ENCODE data around the gene RNASEH2B.

RNASEH2B gene, protein sequence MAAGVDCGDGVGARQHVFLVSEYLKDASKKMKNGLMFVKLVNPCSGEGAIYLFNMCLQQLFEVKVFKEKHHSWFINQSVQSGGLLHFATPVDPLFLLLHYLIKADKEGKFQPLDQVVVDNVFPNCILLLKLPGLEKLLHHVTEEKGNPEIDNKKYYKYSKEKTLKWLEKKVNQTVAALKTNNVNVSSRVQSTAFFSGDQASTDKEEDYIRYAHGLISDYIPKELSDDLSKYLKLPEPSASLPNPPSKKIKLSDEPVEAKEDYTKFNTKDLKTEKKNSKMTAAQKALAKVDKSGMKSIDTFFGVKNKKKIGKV

DNA sequence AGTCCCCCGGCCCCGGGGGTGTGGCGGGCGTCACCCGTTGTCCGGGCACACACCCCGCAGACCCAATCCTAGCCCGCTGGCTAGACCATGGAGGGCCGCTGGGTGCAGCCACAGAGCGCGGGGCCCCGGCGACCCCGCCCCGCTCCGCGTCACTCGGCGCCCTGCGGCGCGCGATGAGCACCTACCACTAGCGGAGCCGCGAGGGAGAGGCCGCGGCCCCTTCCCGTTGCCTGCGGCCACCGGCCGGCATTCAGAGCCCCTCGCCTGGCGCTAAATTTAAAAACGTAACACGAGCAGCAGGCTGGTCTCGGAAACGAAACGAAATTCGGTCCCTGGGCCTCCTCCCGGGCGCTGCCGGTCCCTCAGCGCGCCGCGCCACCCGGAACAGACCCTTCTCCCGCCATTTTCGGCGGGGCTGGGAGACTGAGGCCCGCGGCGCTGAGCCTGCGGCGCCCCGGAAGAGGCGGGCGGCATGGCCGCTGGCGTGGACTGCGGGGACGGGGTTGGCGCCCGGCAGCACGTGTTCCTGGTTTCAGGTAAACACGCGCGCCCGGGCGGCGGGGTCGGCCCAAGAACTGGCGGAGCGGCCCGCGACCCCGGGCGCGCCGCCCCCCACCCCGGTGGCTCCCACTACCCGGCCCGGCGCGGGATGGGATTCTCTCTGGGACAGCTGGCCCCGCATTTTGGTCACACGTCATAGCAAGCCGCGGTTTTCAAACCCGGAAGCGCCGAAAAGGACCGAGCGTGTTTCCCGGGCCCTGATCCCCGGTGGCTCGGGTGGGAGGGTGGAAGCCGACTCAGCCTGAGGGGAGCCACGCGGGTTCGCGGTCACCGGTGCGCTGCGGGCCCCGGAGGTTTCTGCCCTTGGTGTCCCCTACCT, at the start of gene RNASEH2B:
TSS of gene RNASEH2B (plus strand) at position 187 of the 880 bp plus-strand sequence. CDS start at position 473, 286 bp downstream.
- peak in 1 of 2 donors; percentile 47 for DNase-seq (ENCODE audit: low read depth in 2 of 2)

DNA sequence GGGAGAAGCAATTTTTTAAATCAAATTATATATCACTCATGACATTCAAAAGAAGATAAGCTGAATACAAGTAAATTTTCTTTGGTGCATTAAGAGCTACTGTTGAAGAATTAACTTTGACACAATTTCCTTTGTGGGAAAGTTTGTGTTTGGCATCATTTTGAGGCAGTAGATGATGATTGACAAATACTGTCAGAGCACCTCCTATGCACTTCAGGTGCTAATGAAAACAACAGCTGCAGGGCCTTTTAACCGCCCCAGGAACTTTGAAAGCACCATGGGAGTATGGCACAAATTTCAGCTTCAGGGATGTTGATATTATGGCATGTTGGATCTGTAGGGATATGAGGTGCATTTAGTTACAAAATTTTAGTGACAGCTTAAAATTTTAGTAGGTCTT, 45.1 kb upstream of the RNASEH2B start:
- no peak for DNase-seq (ENCODE audit: low read depth in 2 of 2)

- no peak for DNase-seq (ENCODE audit: low read depth in 2 of 2)
Observed at GRCh38 chr13:50866817-50867636, 42.6 kb upstream of the RNASEH2B start.

DNA sequence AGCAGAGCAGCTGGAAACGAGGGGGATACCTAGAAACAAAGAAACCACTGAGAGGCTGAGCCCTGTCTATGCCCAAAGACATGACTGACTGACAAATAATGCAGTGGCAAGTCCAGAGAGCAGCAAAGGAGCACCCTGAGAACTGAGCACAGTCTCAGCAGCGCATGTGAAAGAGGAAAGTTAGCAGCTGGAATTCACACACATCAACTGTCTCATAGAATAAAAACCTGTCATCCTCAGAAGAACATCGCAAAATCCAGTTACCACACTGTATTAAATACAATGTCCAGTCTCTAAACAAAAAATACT, 42.0 kb upstream of the RNASEH2B start:
- DNase-seq (ENCODE audit: low read depth in 2 of 2) = no peak

DNA sequence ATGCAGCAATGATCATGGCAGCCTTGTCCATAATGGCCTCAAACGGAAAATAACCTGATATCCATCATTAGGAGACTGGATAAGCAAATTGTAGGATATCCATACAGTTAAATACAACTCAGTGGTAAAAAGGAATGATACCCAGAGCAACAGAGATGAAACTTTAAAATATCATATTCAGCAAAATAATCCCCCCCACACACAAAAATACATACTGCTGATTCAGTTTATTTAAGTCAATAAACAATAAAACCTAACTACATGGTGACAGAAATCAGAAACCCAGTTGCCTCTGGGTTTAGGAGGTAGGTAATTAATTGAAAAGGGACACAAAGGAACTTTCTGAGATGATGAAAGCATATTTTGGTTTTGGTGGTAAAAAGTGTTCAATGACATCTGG, 38.2 kb upstream of the RNASEH2B start:
- DNase-seq (ENCODE audit: low read depth in 2 of 2) = no peak

DNA sequence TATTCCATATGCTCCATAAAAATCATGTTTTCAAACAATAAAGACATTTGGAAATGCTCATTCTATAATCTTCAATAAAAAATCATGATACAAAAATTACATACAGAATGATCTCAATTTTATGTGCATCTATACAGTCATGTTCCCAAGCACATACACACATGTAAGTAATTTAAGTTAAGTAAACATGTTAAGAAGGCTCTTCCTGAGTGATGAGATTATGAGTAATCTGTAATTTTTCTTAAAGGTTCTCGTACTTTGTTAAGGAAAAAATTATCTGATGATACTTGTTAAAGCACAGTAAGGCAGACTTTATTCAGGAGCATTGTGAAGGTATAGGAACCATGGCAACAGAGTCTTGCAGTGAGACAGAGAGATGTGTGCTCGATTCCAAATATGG, 36.1 kb upstream of the RNASEH2B start:
- no peak for DNase-seq (ENCODE audit: low read depth in 2 of 2)

DNA sequence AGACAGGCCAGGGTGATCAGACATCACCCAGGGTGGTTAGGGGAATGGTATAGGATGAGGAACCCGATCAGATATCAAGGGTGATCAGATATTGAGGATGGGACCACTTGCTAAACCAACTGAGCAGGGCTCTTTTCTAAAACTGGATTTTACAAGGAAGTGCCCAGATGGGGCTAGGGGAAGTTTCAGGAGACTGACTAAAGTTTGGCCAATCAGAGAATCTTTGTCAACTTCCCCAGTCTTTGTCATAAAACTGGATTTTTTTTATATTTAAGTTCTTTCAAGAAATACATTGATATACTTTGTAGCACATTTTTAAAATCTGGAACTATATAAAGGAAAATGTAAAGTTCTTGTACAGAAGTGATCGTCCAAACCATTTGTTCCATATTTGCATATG, 35.6 kb upstream of the RNASEH2B start:
- DNase-seq (ENCODE audit: low read depth in 2 of 2) = no peak

DNA sequence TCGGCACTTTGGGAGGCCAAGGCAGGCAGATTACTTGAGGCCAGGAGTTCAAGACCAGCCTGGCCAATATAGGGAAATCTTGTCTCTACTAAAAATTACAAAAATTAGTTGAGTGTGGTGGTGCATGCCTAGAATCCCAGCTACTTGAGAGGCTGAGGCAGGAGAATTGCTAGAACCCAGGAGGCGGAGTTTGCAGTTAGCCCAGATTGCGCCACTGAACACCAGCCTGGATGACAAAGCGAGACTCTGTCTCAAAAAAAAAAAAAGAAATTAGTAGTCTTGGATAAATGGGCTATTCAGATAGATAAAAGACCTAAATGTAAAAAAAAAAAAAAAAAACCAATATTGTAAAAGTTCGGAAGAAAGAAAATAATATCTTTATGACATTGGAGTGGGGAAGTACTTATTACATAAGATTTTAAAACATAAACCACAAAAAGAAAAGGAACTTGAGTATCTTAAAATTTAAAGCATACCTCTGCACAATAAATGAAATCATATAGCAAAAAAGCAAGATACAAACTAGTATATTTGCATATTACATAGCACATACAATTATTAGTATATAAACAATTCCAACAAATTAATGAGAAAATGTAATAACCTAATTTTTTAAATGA, 26.7 kb upstream of the RNASEH2B start:
- no peak for DNase-seq (ENCODE audit: low read depth in 2 of 2)

GRCh38 chr13:50883728-50884127, 25.9 kb upstream of the RNASEH2B start:
- DNase-seq (ENCODE audit: low read depth in 2 of 2) = no peak

- no peak for DNase-seq (ENCODE audit: low read depth in 2 of 2)
Observed at GRCh38 chr13:50884265-50884664, 25.3 kb upstream of the RNASEH2B start.

GRCh38 chr13:50887151-50887550, 22.4 kb upstream of the RNASEH2B start:
- DNase-seq (ENCODE audit: low read depth in 2 of 2) = no peak

DNA sequence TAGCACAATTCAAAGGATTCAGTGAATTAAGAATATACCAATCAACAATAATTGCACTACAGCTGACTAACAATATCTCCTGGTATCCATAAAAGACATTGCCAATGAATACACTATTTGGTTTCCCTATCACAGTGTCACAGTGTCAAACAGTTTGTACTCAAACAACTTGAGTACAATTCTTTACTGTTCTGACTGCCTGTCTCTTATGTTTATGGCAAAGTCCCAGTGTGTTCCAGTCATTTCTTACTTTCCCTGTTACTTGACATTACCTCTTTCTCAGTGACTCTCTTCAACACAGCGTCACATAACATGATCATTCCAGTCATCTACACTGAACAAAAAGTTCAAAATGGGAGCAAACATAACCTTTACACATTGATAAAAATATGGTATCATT, 21.2 kb upstream of the RNASEH2B start:
- no peak for DNase-seq (ENCODE audit: low read depth in 2 of 2)

- no peak for DNase-seq (ENCODE audit: low read depth in 2 of 2)
Observed at GRCh38 chr13:50889317-50889716, 20.3 kb upstream of the RNASEH2B start.

DNA sequence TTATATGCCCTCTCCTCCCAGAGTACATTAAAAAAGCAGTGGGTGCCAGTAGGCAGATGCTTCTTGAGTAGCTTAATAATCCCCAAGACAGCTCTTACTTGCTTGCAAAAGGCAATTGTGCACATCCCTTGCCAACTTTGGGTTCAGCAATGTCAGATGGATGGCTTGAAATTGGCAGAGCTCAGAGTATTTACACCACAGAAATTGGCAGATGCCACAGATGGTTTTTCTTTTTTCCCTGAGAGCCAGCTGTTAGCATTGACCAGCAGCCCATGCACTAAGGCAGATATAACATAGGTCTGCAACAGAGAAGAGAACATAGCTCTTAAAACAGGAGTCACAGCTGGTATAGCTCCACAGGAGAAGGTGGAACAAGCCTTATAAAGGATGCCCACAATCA, 18.4 kb upstream of the RNASEH2B start:
- no peak for DNase-seq (ENCODE audit: low read depth in 2 of 2)

GRCh38 chr13:50892210-50892944, 17.2 kb upstream of the RNASEH2B start:
- DNase-seq (ENCODE audit: low read depth in 2 of 2) = no peak

DNA sequence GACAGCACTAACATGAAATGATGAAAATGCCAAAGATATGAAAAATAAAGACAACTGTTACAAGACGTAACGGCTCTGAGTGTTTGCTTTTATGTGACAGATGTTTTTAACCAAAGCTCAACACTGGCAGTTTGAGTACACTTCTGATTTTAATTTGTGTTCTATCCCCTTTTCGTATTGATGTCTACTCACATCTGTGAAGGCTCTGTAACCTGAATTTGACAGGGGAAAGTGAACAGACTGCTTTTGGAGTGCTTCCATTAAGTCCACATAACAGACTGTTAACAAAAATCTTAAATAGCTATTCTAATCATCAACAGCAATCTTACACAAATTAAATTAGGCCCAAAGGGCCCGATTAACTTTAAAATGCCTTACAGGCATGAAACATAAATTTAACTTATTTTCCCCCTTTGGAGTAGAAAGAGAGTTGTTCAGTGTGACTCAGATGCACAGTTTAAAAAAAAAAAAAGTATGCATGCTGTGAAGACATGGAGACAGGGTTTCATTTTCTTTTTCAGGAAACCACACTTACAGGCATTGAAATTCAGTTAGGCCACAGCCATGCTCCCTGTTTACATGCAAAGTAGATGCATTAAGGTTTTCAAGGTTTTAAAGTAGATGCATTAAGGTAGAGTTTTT, 16.3 kb upstream of the RNASEH2B start:
- DNase-seq (ENCODE audit: low read depth in 2 of 2) = no peak

DNA sequence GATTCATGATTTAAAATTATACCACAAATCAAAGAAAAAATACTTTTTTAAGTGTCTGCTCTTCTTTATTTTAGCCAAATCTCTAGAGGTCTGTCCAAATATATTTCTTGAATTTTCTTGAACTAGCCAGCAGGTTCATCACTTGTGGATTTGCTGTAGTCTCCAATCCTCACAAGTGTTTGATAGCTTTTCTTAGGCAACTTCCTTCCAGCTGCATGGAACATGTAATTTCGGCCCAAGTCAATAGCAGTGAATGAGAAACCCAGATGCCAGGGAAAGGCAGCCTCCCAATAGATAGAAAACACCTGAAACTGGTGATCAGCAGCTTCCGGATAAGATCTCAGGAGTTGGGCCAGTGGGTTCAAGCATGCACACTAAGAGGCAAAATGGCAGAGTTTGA, 15.6 kb upstream of the RNASEH2B start:
- no peak for DNase-seq (ENCODE audit: low read depth in 2 of 2)

DNA sequence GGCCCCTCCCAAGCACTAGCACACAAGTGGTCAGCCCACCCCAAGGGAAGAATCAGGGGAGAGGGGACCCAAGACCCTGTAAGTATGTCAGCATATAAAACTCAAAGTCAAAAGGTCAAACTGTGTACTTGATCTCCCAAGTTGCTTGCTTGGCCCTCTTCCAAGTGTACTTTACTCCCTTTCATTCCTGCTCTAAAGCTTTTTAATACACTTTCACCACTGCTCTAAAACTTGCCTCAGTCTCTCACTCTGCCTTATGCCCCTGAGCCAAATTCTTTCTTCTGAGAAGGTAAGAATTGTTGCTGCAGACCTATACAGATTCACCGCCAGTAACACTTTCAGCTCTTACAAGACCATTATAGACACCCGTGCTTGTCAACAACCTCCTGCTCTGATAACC, 15.1 kb upstream of the RNASEH2B start:
- no peak for DNase-seq (ENCODE audit: low read depth in 2 of 2)

DNA sequence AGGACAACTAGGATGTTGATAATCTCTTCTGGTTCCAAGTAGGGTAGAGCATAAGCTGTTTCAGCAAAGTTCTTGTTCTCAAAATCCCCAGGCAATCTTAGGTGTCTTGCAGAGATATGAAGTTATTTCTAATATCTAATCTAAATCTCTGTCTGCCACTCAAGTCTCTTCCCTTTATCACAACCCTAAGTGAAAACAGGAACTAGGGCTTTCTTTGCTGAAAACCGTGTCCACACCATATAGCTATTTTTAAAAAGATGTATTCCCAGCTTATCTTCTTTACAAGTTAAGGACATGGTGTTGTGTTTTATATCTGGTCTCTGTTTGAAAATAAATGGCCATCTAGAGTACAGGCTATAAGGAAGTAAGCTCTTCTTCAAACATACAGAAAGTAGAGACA, 11.3 kb upstream of the RNASEH2B start:
- no peak for DNase-seq (ENCODE audit: low read depth in 2 of 2)

- no peak for DNase-seq (ENCODE audit: low read depth in 2 of 2)
Observed at GRCh38 chr13:50901701-50902100, 7.9 kb upstream of the RNASEH2B start.

DNA sequence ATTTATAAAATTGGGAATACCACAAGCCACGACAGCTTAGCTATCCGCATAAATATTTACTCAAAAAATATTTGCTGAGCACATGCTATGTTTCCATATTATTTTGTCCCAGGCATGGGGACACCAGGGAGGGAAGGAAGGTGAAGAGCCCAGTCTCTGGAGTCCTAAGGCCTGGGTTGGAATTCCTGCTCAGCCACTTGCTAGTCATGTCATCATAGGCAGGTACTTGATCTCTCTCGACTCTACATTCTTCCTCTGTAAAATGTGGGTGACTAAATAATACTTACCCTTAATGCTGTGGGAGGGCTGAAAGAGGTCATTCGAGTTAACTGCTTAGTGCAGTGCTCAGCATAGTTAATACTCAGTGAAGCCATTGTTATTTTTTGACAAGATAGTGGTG, 4.3 kb upstream of the RNASEH2B start:
- DNase-seq (ENCODE audit: low read depth in 2 of 2) = no peak

Measured in stimulated activated CD4-positive, alpha-beta T cell treated with anti-CD3 and anti-CD28 coated beads, Interleukin-1b, Interleukin-23, amount 100 ng/mL, for 1 hour (primary cell).